ENCODE data around the gene NCR2.

NCR2 gene

DNA sequence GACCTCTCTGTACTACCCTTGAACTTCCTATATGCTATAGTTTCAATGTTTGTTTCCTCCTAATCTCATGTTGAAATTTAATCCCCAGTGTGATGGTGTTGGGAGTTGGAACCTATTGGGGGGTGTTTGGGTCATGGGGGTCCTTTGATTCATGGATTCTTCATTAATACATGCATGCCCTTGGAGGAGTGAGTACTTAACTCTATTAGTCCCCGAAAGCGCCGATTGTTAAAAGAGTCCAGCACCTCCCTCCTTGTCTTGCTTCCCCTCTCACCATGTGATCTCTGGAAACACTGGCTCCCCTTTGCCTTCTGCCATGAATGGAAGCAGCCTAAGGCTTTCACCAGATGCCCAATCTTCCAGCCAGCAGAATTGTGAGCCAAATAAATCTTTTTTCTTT is 31.7 kb downstream of the NCR2 start:
- Histone ChIP-seq H3K9me3 (ENCODE audit: severe bottlenecking) (peaks cover 1% of the 10 kb centered on the region), H3K27ac (no peak overlapping the region), H3K27me3 (ENCODE audit: insufficient read depth, low read depth, severe bottlenecking) (peaks cover 48% of the 10 kb centered on the region), H3K4me3 (ENCODE audit: low read depth, low read length) (no peak overlapping the region), H3K36me3 (no peaks in the 10 kb centered on the region)
- no peak for DNase-seq
- TF ChIP-seq, protein P1, sequence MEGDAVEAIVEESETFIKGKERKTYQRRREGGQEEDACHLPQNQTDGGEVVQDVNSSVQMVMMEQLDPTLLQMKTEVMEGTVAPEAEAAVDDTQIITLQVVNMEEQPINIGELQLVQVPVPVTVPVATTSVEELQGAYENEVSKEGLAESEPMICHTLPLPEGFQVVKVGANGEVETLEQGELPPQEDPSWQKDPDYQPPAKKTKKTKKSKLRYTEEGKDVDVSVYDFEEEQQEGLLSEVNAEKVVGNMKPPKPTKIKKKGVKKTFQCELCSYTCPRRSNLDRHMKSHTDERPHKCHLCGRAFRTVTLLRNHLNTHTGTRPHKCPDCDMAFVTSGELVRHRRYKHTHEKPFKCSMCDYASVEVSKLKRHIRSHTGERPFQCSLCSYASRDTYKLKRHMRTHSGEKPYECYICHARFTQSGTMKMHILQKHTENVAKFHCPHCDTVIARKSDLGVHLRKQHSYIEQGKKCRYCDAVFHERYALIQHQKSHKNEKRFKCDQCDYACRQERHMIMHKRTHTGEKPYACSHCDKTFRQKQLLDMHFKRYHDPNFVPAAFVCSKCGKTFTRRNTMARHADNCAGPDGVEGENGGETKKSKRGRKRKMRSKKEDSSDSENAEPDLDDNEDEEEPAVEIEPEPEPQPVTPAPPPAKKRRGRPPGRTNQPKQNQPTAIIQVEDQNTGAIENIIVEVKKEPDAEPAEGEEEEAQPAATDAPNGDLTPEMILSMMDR (IDR thresholded peaks at IDR 0.05; ENCODE audit: low read depth, low read length), result no peak

DNA sequence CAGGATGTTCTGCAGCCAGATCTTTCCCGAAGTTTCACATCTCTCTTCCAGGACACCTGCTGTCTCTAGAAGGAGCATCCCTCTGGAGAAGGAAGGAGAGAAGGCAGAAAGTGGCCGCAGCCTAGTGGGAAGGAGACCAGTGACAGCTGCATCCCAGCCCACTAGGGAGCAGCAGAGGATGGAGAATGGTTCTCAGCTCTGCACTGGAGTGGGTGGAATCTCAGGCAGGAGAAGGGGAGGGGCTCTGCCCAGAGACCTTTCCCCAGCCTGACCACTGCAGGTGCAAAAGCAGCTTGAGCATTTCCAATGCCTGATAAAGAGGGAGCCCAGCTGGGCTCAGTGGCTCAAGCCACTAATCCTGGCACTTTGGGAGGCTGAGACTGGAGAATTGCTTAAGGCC is 32.3 kb downstream of the NCR2 start:
- peak; percentile 96 for DNase-seq
- Histone ChIP-seq H3K27ac (no peak overlapping the region), H3K9me3 (ENCODE audit: severe bottlenecking) (no peaks in the 10 kb centered on the region), H3K36me3 (no peaks in the 10 kb centered on the region), H3K27me3 (ENCODE audit: insufficient read depth, low read depth, severe bottlenecking) (peaks cover 54% of the 10 kb centered on the region), H3K4me3 (ENCODE audit: low read depth, low read length) (no peak overlapping the region)
- TF ChIP-seq, protein P1 (IDR thresholded peaks at IDR 0.05; ENCODE audit: low read depth, low read length), result peak; percentile 100

DNA sequence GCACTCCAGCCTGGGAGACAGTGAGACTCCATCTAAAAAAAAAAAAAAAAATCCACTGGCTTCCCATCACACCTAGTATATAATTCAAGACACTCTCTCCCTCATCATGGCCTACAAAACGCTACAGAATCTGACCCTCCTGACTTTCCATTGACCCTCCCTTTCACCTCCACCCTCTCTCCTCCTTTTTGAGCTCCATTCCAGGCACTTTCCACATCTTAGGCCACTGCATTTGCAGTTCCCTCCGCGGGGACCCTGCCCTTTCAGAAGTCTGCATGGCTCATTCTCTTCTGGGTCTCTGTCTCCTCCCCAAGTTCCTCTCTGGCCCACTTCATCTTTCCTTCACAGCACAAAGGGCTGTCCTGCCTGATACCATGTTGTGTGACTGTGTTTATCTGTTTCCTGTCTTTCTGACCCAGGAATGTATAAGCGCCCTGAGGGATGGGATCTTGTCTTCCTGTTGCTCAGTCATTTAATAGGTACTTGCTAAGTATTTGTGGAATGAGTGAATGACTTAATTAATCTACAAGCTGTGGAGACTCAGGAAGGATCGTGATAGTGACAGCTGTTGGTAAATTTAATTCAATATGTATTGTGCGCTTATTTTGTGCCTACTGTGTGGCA is 35.2 kb downstream of the NCR2 start:
- Histone ChIP-seq H3K27me3 (ENCODE audit: insufficient read depth, low read depth, severe bottlenecking) (peaks cover 77% of the 10 kb centered on the region), H3K36me3 (no peaks in the 10 kb centered on the region), H3K27ac (no peak overlapping the region), H3K4me3 (ENCODE audit: low read depth, low read length) (no peak overlapping the region), H3K9me3 (ENCODE audit: severe bottlenecking) (no peaks in the 10 kb centered on the region)
- TF ChIP-seq, protein P1 (IDR thresholded peaks at IDR 0.05; ENCODE audit: low read depth, low read length), result no peak
- DNase-seq, result no peak

DNA sequence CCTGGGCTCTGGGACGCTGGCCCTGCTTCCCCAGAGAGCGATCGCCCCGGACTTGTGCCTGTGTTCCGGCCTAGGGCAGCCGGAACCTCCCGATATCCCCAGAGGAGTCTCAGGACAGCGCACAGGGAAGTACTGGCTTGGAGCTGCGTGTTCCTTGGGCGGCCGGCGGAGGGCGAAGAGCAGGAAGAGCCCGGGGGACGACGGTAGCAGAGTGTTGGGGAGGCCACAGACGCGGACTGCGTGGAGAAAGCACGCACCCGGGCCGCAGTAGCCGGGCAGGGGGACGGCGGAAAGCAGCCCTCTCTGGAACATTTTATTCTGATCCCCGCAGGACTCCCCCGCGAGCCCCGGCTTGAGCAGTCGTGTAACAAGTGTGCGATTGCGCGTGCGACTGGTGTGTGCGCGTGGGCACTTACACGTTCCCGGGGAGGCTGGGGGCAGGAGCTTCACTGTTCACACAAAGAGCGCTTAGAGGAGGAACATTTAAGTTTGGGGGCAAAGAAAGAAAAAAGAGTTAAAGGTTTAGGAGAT is 36.1 kb downstream of the NCR2 start:
- TF ChIP-seq, protein P1 (IDR thresholded peaks at IDR 0.05; ENCODE audit: low read depth, low read length), result peak; percentile 76
- no peak overlapping the region for H3K27ac ChIP-seq
- H3K9me3 ChIP-seq (ENCODE audit: severe bottlenecking), result no peaks in the 10 kb centered on the region
- H3K36me3 ChIP-seq, result no peaks in the 10 kb centered on the region
- peak overlapping the region; percentile 46 for H3K4me3 ChIP-seq (ENCODE audit: low read depth, low read length)
- DNase-seq, result peak; percentile 86
- peaks cover 78% of the 10 kb centered on the region for H3K27me3 ChIP-seq (ENCODE audit: insufficient read depth, low read depth, severe bottlenecking)

DNA sequence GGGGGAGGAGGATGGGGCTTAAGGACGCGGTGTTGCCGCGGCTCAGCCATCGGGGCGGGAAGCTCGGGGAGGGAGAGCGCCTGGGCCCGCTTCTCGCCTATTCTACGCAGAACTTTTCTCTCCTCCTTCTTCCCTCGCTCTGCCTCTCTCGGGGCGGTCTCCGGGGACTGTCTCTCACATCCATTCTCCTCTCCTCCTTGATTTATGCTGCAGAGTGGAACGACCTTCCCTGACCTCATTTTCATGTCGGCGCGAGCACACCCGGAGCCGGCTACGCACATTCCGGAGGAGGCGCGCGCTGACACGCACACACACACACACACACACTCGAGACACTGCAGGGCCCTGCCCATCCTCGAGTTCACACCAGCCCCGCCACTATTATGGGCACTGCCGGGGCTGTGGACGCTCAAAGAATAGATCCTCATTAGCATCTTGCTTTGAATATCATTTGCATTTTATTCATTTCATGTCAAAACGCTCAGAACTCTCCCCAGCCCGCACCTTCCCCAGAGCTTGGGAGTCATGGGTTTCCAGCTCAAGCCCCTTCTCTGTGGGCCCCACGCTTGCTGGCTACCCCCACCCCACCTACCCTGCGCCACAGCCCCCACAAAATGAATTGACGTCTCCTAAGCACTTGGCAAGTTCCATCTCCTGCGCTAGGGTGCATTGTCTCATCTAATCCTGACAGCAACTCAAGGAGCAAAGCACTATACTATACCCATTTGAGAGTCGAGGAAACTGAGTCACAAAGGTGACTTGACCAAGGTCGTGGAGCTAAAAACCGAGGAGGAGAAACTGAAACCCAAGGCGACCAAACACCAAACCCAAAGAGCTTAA is 36.8 kb downstream of the NCR2 start:
- H3K27me3 ChIP-seq (ENCODE audit: insufficient read depth, low read depth, severe bottlenecking), result peaks cover 79% of the 10 kb centered on the region
- H3K4me3 ChIP-seq (ENCODE audit: low read depth, low read length), result peak overlapping the region; percentile 46
- H3K36me3 ChIP-seq, result no peaks in the 10 kb centered on the region
- H3K27ac ChIP-seq, result no peak overlapping the region
- DNase-seq, result peak; percentile 53
- TF ChIP-seq, protein P1 (IDR thresholded peaks at IDR 0.05; ENCODE audit: low read depth, low read length), result no peak
- H3K9me3 ChIP-seq (ENCODE audit: severe bottlenecking), result no peaks in the 10 kb centered on the region
